Mesodermal cell (in vitro differentiated cells): Measurements from ENCODE around the gene STK32A.
"Not testable (repeated sequence)": the region's sequence is repeated elsewhere in the genome, so short reads cannot be mapped to it uniquely, and the experiment has no call there.

Experiments
- H3K27ac ChIP-seq: 2 replicates; pipeline ENCODE4 v1.7.0; 2013; ENCODE audit warnings: mild to moderate bottlenecking, low read depth, low read length, moderate library complexity; ENCODE audit not compliant: severe bottlenecking
- H3K36me3 ChIP-seq: 2 replicates; pipeline ENCODE4 v1.7.1; 2013; ENCODE audit warnings: mild to moderate bottlenecking, low read length, moderate library complexity; ENCODE audit not compliant: control insufficient read depth, insufficient read depth
- H3K4me1 ChIP-seq: one replicate; pipeline ENCODE4 v1.7.1; 2013; ENCODE audit warnings: mild to moderate bottlenecking, low read length; ENCODE audit not compliant: insufficient read depth, control insufficient read depth, poor library complexity, severe bottlenecking
- H3K4me3 ChIP-seq: 2 replicates; pipeline ENCODE4 v1.7.0; 2013; ENCODE audit warnings: low read length, control low read depth, mild to moderate bottlenecking; ENCODE audit not compliant: insufficient read depth, poor library complexity, severe bottlenecking; ENCODE audit errors: extremely low read depth
- H3K9me3 ChIP-seq: 2 replicates; pipeline ENCODE4 v1.7.1; 2013; ENCODE audit warnings: mild to moderate bottlenecking, low read length, moderate library complexity; ENCODE audit not compliant: control insufficient read depth
- WGBS, 2 experiments: methylation state at CpG; one replicate each; pipeline ENCODE4 v1.1.5; 2013; ENCODE audit warnings: missing lambda C conversion rate in 2 of 2; ENCODE audit not compliant: insufficient coverage in 2 of 2; 5-methylcytosine and 5-hydroxymethylcytosine counted together

STK32A gene

DNA sequence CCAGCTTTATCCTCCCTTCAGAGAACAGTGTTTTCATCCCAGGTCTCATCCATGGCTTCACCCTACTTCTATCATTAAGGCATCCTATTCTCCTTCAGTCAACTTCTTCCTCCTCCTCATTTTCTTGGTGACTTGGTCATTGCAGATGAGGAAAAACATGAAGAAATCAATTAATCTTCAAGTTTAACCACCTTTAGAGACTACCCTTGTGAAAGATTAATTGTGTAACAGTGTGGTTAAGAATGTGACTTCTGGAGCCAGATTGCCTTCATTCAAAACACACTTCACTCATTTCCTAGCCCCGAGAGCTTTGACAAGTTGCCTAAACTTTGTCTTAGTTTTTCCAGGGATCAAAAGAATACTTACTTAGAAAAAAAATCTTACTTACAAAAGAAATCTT, 110.0 kb downstream of the STK32A start:
- Histone ChIP-seq H3K4me1 (peaks cover 5% of the 10 kb centered on the region), H3K4me3 (no peak overlapping the region)
- no CpG with 5 or more reads among the region's 1 CpG for WGBS, 2 experiments

DNA sequence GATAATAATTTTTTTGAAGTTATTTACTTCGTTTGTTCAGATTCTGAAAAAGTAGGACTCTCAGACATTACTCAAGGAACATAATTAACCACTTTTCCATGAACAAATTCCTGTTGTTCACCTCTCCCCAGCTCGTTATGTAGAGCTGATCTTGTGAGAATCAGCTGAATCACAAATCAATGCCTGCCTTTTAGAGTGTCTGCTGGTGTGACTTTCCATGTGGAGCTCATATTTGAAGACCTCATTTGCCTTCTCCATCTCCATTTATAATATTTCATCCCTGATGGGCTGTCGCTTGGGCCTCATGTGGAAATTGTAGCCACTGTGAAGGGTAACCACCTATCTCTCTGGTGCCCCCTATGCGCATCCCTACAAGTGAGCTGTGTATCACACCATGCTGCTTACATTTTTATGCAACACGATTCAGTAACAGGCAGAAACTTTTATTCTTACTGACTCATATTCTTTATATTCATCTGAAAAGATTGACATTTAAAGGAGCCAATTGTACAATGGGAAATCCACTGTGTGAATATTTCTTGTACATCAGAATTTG, 111.3 kb downstream of the STK32A start:
- no peak overlapping the region for H3K4me3 ChIP-seq
- no peaks in the 10 kb centered on the region for H3K9me3 ChIP-seq
- no peak overlapping the region for H3K27ac ChIP-seq
- WGBS, 2 experiments, result 94 to 97% methylated on average over 3 of the region's 5 CpGs
- no peaks in the 10 kb centered on the region for H3K36me3 ChIP-seq
- H3K4me1 ChIP-seq, result peaks cover 5% of the 10 kb centered on the region

More for the DNA sequence above, 110.0 kb downstream of the STK32A start:
- Histone ChIP-seq H3K27ac (no peak overlapping the region), H3K36me3 (no peaks in the 10 kb centered on the region), H3K9me3 (no peaks in the 10 kb centered on the region)

DNA sequence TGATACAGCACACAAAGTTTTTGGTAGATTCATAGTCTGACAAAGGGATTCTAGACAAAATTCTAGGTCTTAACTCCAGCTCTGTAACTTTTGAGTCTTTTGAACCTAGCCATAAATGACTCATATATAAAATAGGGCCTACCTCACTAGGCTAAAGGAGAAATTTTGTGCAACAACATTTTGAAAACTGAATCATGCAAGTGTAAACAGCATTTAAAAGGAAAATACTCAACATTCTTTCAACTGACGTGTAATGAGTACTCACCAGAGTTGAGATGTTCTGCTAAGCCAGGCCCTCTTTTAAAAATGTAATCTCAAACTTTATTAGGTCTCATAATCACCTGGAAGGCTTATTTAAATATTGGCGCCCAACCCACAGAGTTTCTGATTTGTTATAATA, 113.2 kb downstream of the STK32A start:
- no CpG with 5 or more reads among the region's 2 CpGs for WGBS, 2 experiments
- H3K27ac ChIP-seq, result no peak overlapping the region
- no peaks in the 10 kb centered on the region for H3K9me3 ChIP-seq
- H3K4me3 ChIP-seq, result no peak overlapping the region
- H3K4me1 ChIP-seq, result peaks cover 5% of the 10 kb centered on the region
- no peaks in the 10 kb centered on the region for H3K36me3 ChIP-seq

DNA sequence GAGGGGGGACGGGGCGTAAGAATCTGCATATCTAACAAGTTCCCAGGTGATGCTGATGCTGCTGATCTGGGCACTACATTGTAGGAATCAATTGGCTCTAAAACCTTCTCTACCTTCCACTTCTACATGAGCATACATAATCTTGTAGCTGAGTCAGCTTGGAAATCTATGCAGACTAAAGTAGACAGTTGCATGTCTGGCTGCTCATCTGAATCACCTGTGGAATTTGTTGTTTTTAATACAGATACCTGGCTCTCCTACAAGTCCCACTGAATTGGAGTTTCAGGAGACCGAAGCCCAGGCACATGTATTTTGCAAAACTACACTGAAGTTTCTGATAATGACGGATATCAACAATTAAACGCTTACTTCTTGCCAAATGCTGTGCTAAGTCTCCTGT, 113.6 kb downstream of the STK32A start:
- WGBS, 2 experiments, result 82 to 95% methylated on average over 2 to 3 of the region's 5 CpGs
- H3K9me3 ChIP-seq, result no peaks in the 10 kb centered on the region

DNA sequence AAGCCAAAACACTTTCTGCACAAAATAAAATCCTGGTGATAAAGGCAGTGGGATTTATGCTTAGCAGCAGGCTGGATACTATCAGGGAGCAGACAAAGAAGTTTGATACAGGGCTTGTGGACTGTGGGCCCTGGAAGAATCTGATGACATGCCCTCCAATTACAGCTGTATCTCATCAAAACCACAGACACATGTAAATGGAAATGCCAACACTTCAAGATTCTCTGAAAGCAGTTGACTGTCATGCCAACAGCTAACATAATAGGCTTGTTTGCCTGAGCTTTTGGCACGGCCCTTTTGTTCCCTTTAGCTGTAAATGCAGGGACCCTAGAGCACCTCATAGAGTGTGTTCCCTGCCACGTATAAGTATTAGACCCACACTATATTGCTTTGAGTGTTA, 114.4 kb downstream of the STK32A start:
- H3K4me3 ChIP-seq, result no peak overlapping the region
- 100% methylated on average over 1 of the region's 2 CpGs for WGBS, 2 experiments
- no peaks in the 10 kb centered on the region for H3K9me3 ChIP-seq
- no peak overlapping the region for H3K27ac ChIP-seq
- H3K36me3 ChIP-seq, result no peaks in the 10 kb centered on the region
- H3K4me1 ChIP-seq, result peaks cover 5% of the 10 kb centered on the region

More for the DNA sequence above, 113.6 kb downstream of the STK32A start:
- no peaks in the 10 kb centered on the region for H3K36me3 ChIP-seq
- H3K27ac ChIP-seq, result no peak overlapping the region
- H3K4me3 ChIP-seq, result no peak overlapping the region
- peaks cover 5% of the 10 kb centered on the region for H3K4me1 ChIP-seq

DNA sequence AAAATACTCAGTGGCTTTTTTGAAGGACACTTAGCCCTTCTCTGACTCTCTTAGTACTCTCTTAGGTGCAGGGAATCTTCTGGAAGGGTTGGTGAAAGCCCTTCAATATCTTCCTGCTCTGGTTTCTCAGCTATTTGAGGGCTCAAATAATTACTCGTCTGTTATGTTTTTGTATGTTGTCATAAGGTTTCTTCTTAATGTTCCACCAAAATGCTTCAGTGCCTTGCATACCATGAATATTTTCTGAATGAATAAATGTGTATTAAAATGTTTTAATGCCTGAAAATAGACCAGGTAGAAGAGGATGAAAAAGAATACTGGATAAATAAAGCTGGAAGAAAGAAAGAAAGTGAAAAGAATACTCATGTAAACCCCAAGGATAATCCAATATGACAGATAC, 124.3 kb downstream of the STK32A start:
- Histone ChIP-seq H3K4me1 (no peaks in the 10 kb centered on the region), H3K4me3 (no peak overlapping the region), H3K27ac (no peak overlapping the region), H3K36me3 (no peaks in the 10 kb centered on the region), H3K9me3 (no peaks in the 10 kb centered on the region)
- WGBS, 2 experiments, result no CpG with 5 or more reads among the region's 1 CpG

DNA sequence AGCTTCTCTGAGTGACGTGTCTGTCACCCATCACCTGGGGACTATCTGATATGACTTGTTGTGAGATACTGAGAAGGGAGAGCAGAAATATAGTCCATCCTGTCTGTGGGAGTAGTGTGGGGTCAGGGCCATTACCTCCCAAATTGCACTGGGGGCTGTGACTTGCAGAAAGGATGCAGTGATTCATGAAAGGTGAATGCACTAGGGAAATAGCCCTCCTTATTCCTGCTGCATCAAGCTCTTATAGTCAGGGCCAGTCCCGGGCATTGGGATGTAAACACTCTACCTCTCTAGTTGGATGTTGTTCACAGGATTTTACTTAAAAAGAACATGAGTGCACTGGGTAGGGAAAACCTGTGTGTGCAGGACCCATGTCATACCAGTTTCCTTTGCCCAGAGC, 124.8 kb downstream of the STK32A start:
- Histone ChIP-seq H3K4me1 (no peaks in the 10 kb centered on the region), H3K27ac (no peak overlapping the region), H3K9me3 (peaks cover 4% of the 10 kb centered on the region), H3K4me3 (no peak overlapping the region), H3K36me3 (no peaks in the 10 kb centered on the region)
- 94% methylated on average over 2 of the region's 2 CpGs; no CpG with 5 or more reads in 1 of the 2 experiments for WGBS, 2 experiments

DNA sequence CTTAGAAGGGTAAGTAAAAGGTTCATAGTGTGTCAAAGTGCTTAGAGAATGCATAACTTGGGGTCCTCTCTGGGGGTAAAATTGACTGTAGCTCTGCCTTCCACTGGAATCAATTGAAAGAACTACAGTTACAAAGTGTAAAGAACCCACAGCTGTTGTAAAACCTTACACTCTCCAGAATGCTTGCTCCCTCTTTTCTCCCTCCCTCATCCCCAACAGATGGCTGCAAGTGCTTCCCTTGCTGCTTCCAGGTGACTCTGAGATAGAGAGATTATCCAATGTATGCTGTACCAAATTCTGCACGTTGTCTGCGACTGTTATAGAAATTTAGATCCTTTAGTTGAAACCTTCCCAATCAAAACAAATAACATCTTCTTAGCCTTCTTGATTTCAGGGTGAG, 126.0 kb downstream of the STK32A start:
- WGBS, 2 experiments, result no CpG with 5 or more reads among the region's 2 CpGs

DNA sequence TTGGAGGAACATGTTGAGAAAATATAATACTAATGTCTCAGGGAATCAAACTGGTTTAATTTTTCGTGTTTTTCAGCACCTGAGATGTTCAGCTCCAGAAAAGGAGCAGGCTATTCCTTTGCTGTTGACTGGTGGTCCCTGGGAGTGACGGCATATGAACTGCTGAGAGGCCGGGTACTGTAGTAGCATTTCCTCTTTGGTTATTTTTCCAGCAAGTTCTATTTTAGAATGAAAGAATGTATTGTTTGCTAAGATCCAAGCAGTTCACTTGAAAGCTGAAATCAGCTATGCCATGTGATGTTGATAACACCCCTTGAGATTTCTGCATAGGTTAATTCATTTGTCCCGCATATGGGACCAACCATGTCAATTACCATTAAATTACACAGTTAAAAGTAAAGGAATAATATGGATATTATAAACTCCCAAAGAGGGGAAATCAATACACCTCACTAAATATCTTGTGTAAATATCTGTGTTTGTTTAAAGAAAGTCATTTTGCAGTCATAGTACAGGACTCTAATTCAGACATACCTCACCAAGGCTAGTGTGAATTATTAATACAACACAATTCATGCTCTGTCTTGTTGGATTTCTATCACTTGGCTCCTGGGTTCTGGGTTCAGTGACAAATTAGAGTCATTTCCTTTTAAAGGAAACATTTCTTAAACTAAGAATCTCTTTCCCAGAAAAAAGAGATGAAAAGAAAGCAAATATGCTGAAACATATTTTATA, 126.8 kb downstream of the STK32A start:
- Histone ChIP-seq H3K27ac (no peak overlapping the region), H3K9me3 (peaks cover 6% of the 10 kb centered on the region), H3K4me1 (no peaks in the 10 kb centered on the region), H3K4me3 (no peak overlapping the region), H3K36me3 (no peaks in the 10 kb centered on the region)
- WGBS, 2 experiments, result 76 to 81% methylated on average over 2 of the region's 4 CpGs

More for the DNA sequence above, 126.0 kb downstream of the STK32A start:
- Histone ChIP-seq H3K4me3 (no peak overlapping the region), H3K36me3 (no peaks in the 10 kb centered on the region), H3K27ac (no peak overlapping the region), H3K9me3 (peaks cover 6% of the 10 kb centered on the region), H3K4me1 (no peaks in the 10 kb centered on the region)

DNA sequence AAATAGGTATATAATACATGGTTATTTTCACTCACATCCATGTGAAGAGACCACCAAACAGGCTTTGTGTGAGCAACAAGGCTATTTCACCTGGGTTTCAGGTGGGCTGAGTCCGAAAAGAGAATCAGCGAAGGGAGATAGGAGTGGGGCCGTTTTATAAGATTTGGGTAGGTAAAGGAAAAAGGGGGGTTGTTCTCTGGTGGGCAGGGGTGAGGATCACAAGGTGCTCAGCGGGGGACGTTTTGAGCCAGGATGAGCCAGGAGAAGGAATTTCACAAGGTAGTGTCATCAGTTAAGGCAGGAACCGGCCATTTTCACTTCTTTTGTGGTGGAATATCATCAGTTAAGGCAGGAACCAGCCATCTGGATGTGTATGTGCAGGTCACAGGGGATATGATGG, 132.6 kb downstream of the STK32A start:
- H3K4me1 ChIP-seq, H3K9me3 ChIP-seq, H3K36me3 ChIP-seq, H3K27ac ChIP-seq, H3K4me3 ChIP-seq: not testable (repeated sequence)
- 68 to 77% methylated on average over 5 to 6 of the region's 6 CpGs for WGBS, 2 experiments

DNA sequence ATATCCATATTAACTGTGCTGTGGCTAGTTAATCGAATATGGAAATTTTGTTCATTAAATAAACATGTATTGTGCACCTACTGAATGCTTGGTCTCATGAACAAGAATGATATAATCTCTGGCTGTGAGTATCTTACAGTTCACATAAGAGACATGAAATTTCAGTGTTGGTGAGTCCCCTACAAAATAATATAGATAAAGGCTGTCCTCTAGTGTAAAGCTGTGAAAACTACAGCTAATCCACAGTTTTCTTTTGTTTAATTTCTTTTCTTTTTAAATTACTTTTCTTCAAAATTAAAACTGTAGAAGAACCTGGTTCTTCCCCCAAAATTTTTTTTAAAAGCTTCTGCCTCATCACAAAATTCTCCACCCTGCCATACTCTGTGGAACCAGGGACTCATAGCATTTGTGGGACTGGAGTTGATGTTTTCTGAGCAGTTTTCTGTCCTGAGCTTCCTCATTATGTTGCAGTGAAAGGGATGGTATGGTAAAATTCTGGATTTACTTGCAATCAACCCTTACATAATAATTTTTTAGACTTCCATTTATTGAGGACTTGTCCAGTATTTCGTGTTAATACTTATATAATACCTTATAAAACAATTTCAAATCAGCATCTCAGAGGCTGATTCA, 135.0 kb downstream of the STK32A start:
- Histone ChIP-seq H3K9me3 (no peaks in the 10 kb centered on the region), H3K4me3 (no peak overlapping the region), H3K36me3 (no peaks in the 10 kb centered on the region), H3K27ac (no peak overlapping the region), H3K4me1 (no peaks in the 10 kb centered on the region)
- WGBS, 2 experiments, result no CpG with 5 or more reads among the region's 2 CpGs
